Forelimb muscle (tissue), 1 donor: ENCODE results near the gene GLIS1. TPM values are rescaled to one million over a fixed set of nuclear protein-coding genes. Genes with fewer than 3 reads are reported as not detected.

Experiments
- DNase-seq: peaks from one replicate; pipeline ENCODE4 v3.0.0-alpha.2; 2013; ENCODE audit warnings: low read depth
- polyA plus RNA-seq: library from polyadenylated mRNA; unstranded; fragments of 120-200 nt; gene quantifications from one replicate; pipeline ENCODE4 v1.2.1, GENCODE V29; 2013; ENCODE audit not compliant: insufficient read length

Gene GLIS1
- polyA plus RNA-seq, 1 donor: 0.06 TPM

- no peak for DNase-seq
Observed at GRCh38 chr1:53617851-53618499, 121.0 kb downstream of the GLIS1 start.

GRCh38 chr1:53617382-53617781, 121.6 kb downstream of the GLIS1 start:
- no peak for DNase-seq

GRCh38 chr1:53616927-53617326, 122.0 kb downstream of the GLIS1 start:
- no peak for DNase-seq

GRCh38 chr1:53616511-53616910, 122.5 kb downstream of the GLIS1 start:
- DNase-seq: no peak

GRCh38 chr1:53615101-53615500, 123.9 kb downstream of the GLIS1 start:
- DNase-seq: no peak

- DNase-seq: no peak
Observed at GRCh38 chr1:53614231-53615021, 124.5 kb downstream of the GLIS1 start.

GRCh38 chr1:53608676-53609075, 130.3 kb downstream of the GLIS1 start:
- DNase-seq: no peak

GRCh38 chr1:53608071-53608470, 130.9 kb downstream of the GLIS1 start:
- DNase-seq: no peak

- no peak for DNase-seq
Observed at GRCh38 chr1:53606651-53607051, 132.3 kb downstream of the GLIS1 start.

GRCh38 chr1:53606197-53606596, 132.8 kb downstream of the GLIS1 start:
- DNase-seq: no peak

- no peak for DNase-seq
Observed at GRCh38 chr1:53605181-53605580, 133.8 kb downstream of the GLIS1 start.

GRCh38 chr1:53604291-53604919, 134.6 kb downstream of the GLIS1 start:
- no peak for DNase-seq

- DNase-seq: no peak
Observed at GRCh38 chr1:53603431-53603830, 135.5 kb downstream of the GLIS1 start.

- no peak for DNase-seq
Observed at GRCh38 chr1:53601867-53602775, 136.8 kb downstream of the GLIS1 start.

GRCh38 chr1:53601031-53601745, 137.8 kb downstream of the GLIS1 start:
- no peak for DNase-seq

GRCh38 chr1:53600561-53600960, 138.4 kb downstream of the GLIS1 start:
- DNase-seq: no peak

- no peak for DNase-seq
Observed at GRCh38 chr1:53600001-53600400, 139.0 kb downstream of the GLIS1 start.

- DNase-seq: no peak
Observed at GRCh38 chr1:53599481-53599880, 139.5 kb downstream of the GLIS1 start.

- DNase-seq: no peak
Observed at GRCh38 chr1:53598966-53599365, 140.0 kb downstream of the GLIS1 start.

GRCh38 chr1:53595906-53596305, 143.1 kb downstream of the GLIS1 start:
- DNase-seq: no peak
